Measurements from ENCODE around the gene CASK. TPM values are rescaled to one million over a fixed set of nuclear protein-coding genes. Genes with fewer than 3 reads are reported as not detected.
A peak's percentile ranks its signal among the peaks of the same experiment; 100 is the strongest.
"Not testable (repeated sequence)": the region's sequence is repeated elsewhere in the genome, so short reads cannot be mapped to it uniquely, and the experiment has no call there.

Gene CASK
- total and polyA plus RNA-seq, 2 donors from 2014 or later, result 15.9 to 58.9 TPM

- Histone ChIP-seq H3K27me3 (ENCODE audit: control insufficient read depth, insufficient read depth, low read length) (no peaks in the 10 kb centered on the region), H3K36me3 (ENCODE audit: control insufficient read depth in 2 of 3, insufficient read depth in 3 of 3, low read length in 3 of 3) (no peaks in the 10 kb centered on the region), H3K9me3 (ENCODE audit: control insufficient read depth in 2 of 3, insufficient read depth in 1 of 3, low read length in 3 of 3) (no peaks in the 10 kb centered on the region), H3K4me1 (ENCODE audit: control insufficient read depth in 2 of 3, insufficient read depth in 2 of 3, low read depth in 1 of 3, low read length in 3 of 3) (no peaks in the 10 kb centered on the region), H3K27ac (ENCODE audit: low read depth in 2 of 2, low read length in 2 of 2) (no peak overlapping the region), H3K9ac (ENCODE audit: low read length in 3 of 3) (no peak overlapping the region), H3K4me3 (ENCODE audit: low read length in 3 of 3) (no peak overlapping the region)
- intact Hi-C loops (cut with DNase I), result no loop called here
- no peak for TF ChIP-seq CTCF (IDR thresholded peaks at IDR 0.05; ENCODE audit: borderline replicate concordance, extremely low read depth, insufficient read depth)
- FAIRE-seq, result no peak
- no peak for DNase-seq
Measured at GRCh38 chrX:41720125-41720779, 203.1 kb downstream of the CASK start.

GRCh38 chrX:41719610-41720009 is 203.7 kb downstream of the CASK start:
- H3K4me3 ChIP-seq (ENCODE audit: low read length in 3 of 3); H3K9ac ChIP-seq (ENCODE audit: low read length in 3 of 3); intact Hi-C loops (cut with DNase I); H3K27ac ChIP-seq (ENCODE audit: low read depth in 2 of 2, low read length in 2 of 2); H3K36me3 ChIP-seq (ENCODE audit: control insufficient read depth in 2 of 3, insufficient read depth in 3 of 3, low read length in 3 of 3); DNase-seq; H3K4me1 ChIP-seq (ENCODE audit: control insufficient read depth in 2 of 3, insufficient read depth in 2 of 3, low read depth in 1 of 3, low read length in 3 of 3); H3K27me3 ChIP-seq (ENCODE audit: control insufficient read depth, insufficient read depth, low read length); H3K9me3 ChIP-seq (ENCODE audit: control insufficient read depth in 2 of 3, insufficient read depth in 1 of 3, low read length in 3 of 3); FAIRE-seq: not testable (repeated sequence)

DNA sequence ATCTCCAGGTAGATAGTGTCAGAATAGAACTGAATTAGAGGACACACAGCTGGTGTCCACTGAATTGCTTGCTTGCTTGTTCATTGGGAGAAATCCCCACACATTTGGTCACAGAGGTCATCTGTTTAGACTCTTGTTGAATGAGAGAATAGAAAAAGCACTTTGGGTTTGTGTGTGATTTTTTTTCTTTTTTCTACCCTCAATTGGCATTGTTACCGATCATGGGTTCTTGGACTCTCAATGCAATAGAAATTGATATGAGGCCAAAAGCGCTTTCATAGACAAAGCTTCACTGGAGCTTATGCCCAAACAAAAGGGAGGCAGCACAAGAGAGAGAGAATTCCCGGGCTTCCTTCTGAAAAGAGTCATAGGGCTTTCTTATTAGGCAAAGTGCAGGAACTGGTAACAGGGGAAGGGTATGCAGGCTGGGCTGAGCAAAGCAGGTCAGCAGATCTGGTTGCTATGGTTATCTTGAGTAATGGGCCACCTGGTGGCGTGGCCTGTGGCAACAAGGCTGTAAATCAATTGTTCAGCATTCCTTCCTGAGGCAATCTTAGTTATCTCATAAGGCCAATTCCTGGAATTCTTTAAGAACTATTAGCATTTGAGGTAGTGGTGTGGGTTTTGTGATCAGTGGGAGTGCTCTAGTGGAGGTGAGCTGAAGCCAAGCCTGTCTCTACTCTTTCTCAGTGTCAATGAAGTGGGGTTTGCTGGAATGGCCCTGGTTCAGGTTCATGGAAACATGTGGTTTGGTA is 204.7 kb downstream of the CASK start:
- no peak for TF ChIP-seq CTCF (IDR thresholded peaks at IDR 0.05; ENCODE audit: borderline replicate concordance, extremely low read depth, insufficient read depth)
- no peak overlapping the region for H3K9ac ChIP-seq (ENCODE audit: low read length in 3 of 3)
- intact Hi-C loops (cut with DNase I), result no loop called here
- no peaks in the 10 kb centered on the region for H3K36me3 ChIP-seq (ENCODE audit: control insufficient read depth in 2 of 3, insufficient read depth in 3 of 3, low read length in 3 of 3)
- H3K9me3 ChIP-seq (ENCODE audit: control insufficient read depth in 2 of 3, insufficient read depth in 1 of 3, low read length in 3 of 3), result no peaks in the 10 kb centered on the region
- H3K27me3 ChIP-seq (ENCODE audit: control insufficient read depth, insufficient read depth, low read length), result no peaks in the 10 kb centered on the region
- FAIRE-seq (no peak), DNase-seq (peak in 2 of 5 donors; percentile 5 to 12)
- no peaks in the 10 kb centered on the region for H3K4me1 ChIP-seq (ENCODE audit: control insufficient read depth in 2 of 3, insufficient read depth in 2 of 3, low read depth in 1 of 3, low read length in 3 of 3)
- no peak overlapping the region for H3K4me3 ChIP-seq (ENCODE audit: low read length in 3 of 3)
- H3K27ac ChIP-seq (ENCODE audit: low read depth in 2 of 2, low read length in 2 of 2), result no peak overlapping the region

DNA sequence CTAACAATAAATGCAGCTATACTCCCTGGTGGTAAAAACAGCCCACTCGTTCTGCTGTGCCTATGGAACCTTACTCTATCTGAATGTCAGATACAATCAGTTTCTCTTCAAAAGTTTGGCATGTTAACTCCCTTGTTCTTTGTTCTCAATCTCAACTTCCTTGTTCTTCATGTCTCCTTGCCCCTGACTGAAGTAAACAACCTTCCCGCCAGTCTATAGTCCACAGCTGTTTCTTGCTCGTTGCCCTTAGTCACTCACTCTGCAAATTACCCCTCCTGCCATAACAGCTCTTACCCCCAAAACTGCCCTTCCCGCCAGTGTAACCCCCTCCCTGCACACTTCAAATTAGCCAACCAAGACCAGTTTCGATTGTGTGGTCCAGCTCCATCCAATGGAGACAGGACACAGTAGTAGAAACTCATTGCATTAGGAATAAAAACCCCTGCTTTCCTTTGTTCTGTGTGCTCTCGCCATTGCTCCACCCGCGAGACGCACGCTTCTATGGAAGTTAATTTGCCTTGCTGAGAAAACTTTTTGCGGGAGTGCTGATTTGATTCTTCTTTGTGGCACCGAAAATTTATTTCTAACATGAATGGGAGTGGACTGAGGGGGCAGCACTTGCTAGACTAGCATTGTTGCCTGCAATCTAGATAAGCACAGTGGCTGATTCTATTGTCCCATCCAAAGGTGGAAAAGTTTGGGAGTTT is 206.4 kb downstream of the CASK start:
- no peak overlapping the region for H3K9ac ChIP-seq (ENCODE audit: low read length in 3 of 3)
- no peaks in the 10 kb centered on the region for H3K36me3 ChIP-seq (ENCODE audit: control insufficient read depth in 2 of 3, insufficient read depth in 3 of 3, low read length in 3 of 3)
- DNase-seq (no peak), FAIRE-seq (no peak)
- no peak for TF ChIP-seq CTCF (IDR thresholded peaks at IDR 0.05; ENCODE audit: borderline replicate concordance, extremely low read depth, insufficient read depth)
- no peaks in the 10 kb centered on the region for H3K4me1 ChIP-seq (ENCODE audit: control insufficient read depth in 2 of 3, insufficient read depth in 2 of 3, low read depth in 1 of 3, low read length in 3 of 3)
- intact Hi-C loops (cut with DNase I), result no loop called here
- no peaks in the 10 kb centered on the region for H3K27me3 ChIP-seq (ENCODE audit: control insufficient read depth, insufficient read depth, low read length)
- H3K27ac ChIP-seq (ENCODE audit: low read depth in 2 of 2, low read length in 2 of 2), result no peak overlapping the region
- no peak overlapping the region for H3K4me3 ChIP-seq (ENCODE audit: low read length in 3 of 3)
- no peaks in the 10 kb centered on the region for H3K9me3 ChIP-seq (ENCODE audit: control insufficient read depth in 2 of 3, insufficient read depth in 1 of 3, low read length in 3 of 3)

All from kidney (tissue), 14 donors.